WTC11 (cell line): ENCODE data around the gene TMEM192. TPM values are rescaled to one million over a fixed set of nuclear protein-coding genes. Genes with fewer than 3 reads are reported as not detected.

ENCODE experiments used
- ATAC-seq: fragments of 200-7000 bp; cut with Tn5 transposase; 2 replicates; pipeline ENCODE4 v1.10.0; 2021; ENCODE audit warnings: mild to moderate bottlenecking, moderate library complexity
- CTCF ChIA-PET: fragments of 300-600 bp; sonication (Branson Sonifier 250); formaldehyde crosslinking; loops from one replicate; lab custom pipeline; 2021; ENCODE audit warnings: antibody characterized with exemption; lab: Charles Lee
- POLR2A ChIA-PET: fragments of 350-600 bp; sonication (Branson Sonifier 250); formaldehyde crosslinking; loops from one replicate; lab custom pipeline; 2021; ENCODE audit warnings: antibody characterized with exemption; lab: Charles Lee
- DNase-seq: peaks from one replicate; pipeline ENCODE4 v3.0.0; 2021; ENCODE audit warnings: low spot score
- H3K27ac Mint-ChIP-seq: 2 replicates; pipeline ENCODE4 v1.8.0; 2021; ENCODE audit warnings: mixed read lengths
- H3K27me3 Mint-ChIP-seq: 2 replicates; pipeline ENCODE4 v1.8.0; 2021; ENCODE audit warnings: low read depth, mild to moderate bottlenecking, moderate library complexity, mixed read lengths
- H3K36me3 Mint-ChIP-seq: 2 replicates; pipeline ENCODE4 v1.8.0; 2021; ENCODE audit warnings: mixed read lengths
- H3K4me1 Mint-ChIP-seq: 2 replicates; pipeline ENCODE4 v1.8.0; 2022; ENCODE audit warnings: mixed read lengths
- H3K4me3 Mint-ChIP-seq: 2 replicates; pipeline ENCODE4 v1.8.0; 2021; ENCODE audit warnings: mild to moderate bottlenecking, moderate library complexity, mixed read lengths
- H3K9me3 Mint-ChIP-seq: 2 replicates; pipeline ENCODE4 v1.8.0; 2021; ENCODE audit warnings: mixed read lengths
- AFF4 ChIP-seq: sonication (generic); formaldehyde crosslinking; IDR thresholded peaks from 2 replicates; pipeline ENCODE4 v1.8.1; 2023; ENCODE audit warnings: mild to moderate bottlenecking, missing genetic modification reagents, borderline replicate concordance
- AR ChIP-seq: fragments of 250-450 bp; sonication (Bioruptor Pico); IDR thresholded peaks from 2 replicates; pipeline ENCODE4 v1.9.0; 2021; ENCODE audit warnings: mild to moderate bottlenecking
- ARID4B ChIP-seq: sonication (generic); formaldehyde crosslinking; IDR thresholded peaks from 2 replicates; pipeline ENCODE4 v1.8.0; 2023; ENCODE audit warnings: missing genetic modification reagents, mild to moderate bottlenecking, borderline replicate concordance
- CTCF ChIP-seq: fragments of 200-600 bp; IDR thresholded peaks from 2 replicates; pipeline ENCODE4 v1.8.0; 2022; ENCODE audit warnings: antibody characterized with exemption
- ETV6 ChIP-seq: sonication (generic); formaldehyde crosslinking; IDR thresholded peaks from 2 replicates; pipeline ENCODE4 v1.8.1; 2022; ENCODE audit warnings: mild to moderate bottlenecking, missing genetic modification reagents
- GABPB1 ChIP-seq: sonication (generic); formaldehyde crosslinking; IDR thresholded peaks from 2 replicates; pipeline ENCODE4 v1.8.1; 2023; ENCODE audit warnings: mild to moderate bottlenecking, missing genetic modification reagents
- HMGA2 ChIP-seq: fragments of 250-450 bp; sonication (Bioruptor Pico); IDR thresholded peaks from 2 replicates; pipeline ENCODE4 v1.4.0; 2021; ENCODE audit warnings: mild to moderate bottlenecking, moderate library complexity
- MXD4 ChIP-seq: fragments of 250-450 bp; sonication (Bioruptor Pico); IDR thresholded peaks from 2 replicates; pipeline ENCODE4 v1.8.0; 2021; ENCODE audit warnings: mild to moderate bottlenecking, moderate library complexity, borderline replicate concordance
- NR1H2 ChIP-seq: sonication (generic); formaldehyde crosslinking; IDR thresholded peaks from 2 replicates; pipeline ENCODE4 v1.9.0; 2021; ENCODE audit warnings: mild to moderate bottlenecking, moderate library complexity, missing genetic modification reagents
- OVOL2 ChIP-seq: fragments of 250-450 bp; sonication (Bioruptor Pico); IDR thresholded peaks from 2 replicates; pipeline ENCODE4 v1.9.0; 2021; ENCODE audit warnings: mild to moderate bottlenecking, borderline replicate concordance
- PRRX2 ChIP-seq: fragments of 250-450 bp; sonication (Bioruptor Pico); IDR thresholded peaks from 2 replicates; pipeline ENCODE4 v1.8.0; 2021; ENCODE audit warnings: mild to moderate bottlenecking
- TEAD1 ChIP-seq: sonication (generic); formaldehyde crosslinking; IDR thresholded peaks from 2 replicates; pipeline ENCODE4 v1.8.0; 2022; ENCODE audit warnings: mild to moderate bottlenecking, missing genetic modification reagents
- ZNF317 ChIP-seq: sonication (generic); formaldehyde crosslinking; IDR thresholded peaks from 2 replicates; pipeline ENCODE4 v1.8.1; 2023; ENCODE audit warnings: low read depth, mild to moderate bottlenecking, moderate library complexity, missing genetic modification reagents, borderline replicate concordance
- total RNA-seq: library from RNA; stranded (reverse); gene quantifications from 3 replicates; pipeline ENCODE4 v1.2.3, GENCODE V29; 2021
- TF ChIP-seq, protein P1 (sequence below): sonication (generic); formaldehyde crosslinking; IDR thresholded peaks from 2 replicates; pipeline ENCODE4 v1.8.1; 2023; ENCODE audit warnings: mild to moderate bottlenecking, moderate library complexity, missing genetic modification reagents
- TF ChIP-seq, protein P2 (sequence below): sonication (generic); formaldehyde crosslinking; IDR thresholded peaks from 2 replicates; pipeline ENCODE4 v1.8.1; 2023; ENCODE audit warnings: mild to moderate bottlenecking, missing genetic modification reagents, moderate library complexity
- TF ChIP-seq, protein P3 (sequence below): sonication (generic); formaldehyde crosslinking; IDR thresholded peaks from 2 replicates; pipeline ENCODE4 v1.8.0; 2023; ENCODE audit warnings: mild to moderate bottlenecking, missing genetic modification reagents

Gene TMEM192
- total RNA-seq, 1 experiment from 2014 or later, result 10.5 TPM

GRCh38 chr4:165118256-165118909 is 5.7 kb upstream of the TMEM192 start (continued):
- no peak for TF ChIP-seq NR1H2 (CRISPR knock-in tag)
- TF ChIP-seq OVOL2, result no peak
- TF ChIP-seq PRRX2 (CRISPR knock-in tag), result no peak
- no peak for TF ChIP-seq ETV6 (CRISPR knock-in tag)
- TF ChIP-seq, protein P1, sequence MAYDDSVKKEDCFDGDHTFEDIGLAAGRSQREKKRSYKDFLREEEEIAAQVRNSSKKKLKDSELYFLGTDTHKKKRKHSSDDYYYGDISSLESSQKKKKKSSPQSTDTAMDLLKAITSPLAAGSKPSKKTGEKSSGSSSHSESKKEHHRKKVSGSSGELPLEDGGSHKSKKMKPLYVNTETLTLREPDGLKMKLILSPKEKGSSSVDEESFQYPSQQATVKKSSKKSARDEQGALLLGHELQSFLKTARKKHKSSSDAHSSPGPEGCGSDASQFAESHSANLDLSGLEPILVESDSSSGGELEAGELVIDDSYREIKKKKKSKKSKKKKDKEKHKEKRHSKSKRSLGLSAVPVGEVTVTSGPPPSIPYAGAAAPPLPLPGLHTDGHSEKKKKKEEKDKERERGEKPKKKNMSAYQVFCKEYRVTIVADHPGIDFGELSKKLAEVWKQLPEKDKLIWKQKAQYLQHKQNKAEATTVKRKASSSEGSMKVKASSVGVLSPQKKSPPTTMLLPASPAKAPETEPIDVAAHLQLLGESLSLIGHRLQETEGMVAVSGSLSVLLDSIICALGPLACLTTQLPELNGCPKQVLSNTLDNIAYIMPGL (CRISPR knock-in tag), result no peak
- TF ChIP-seq, protein P2, sequence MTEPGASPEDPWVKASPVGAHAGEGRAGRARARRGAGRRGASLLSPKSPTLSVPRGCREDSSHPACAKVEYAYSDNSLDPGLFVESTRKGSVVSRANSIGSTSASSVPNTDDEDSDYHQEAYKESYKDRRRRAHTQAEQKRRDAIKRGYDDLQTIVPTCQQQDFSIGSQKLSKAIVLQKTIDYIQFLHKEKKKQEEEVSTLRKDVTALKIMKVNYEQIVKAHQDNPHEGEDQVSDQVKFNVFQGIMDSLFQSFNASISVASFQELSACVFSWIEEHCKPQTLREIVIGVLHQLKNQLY (CRISPR knock-in tag), result no peak
- TF ChIP-seq ZNF317, result no peak

GRCh38 chr4:165115301-165115700 is 2.6 kb upstream of the TMEM192 start:
- no peak overlapping the region for H3K27ac Mint-ChIP-seq
- no peaks in the 10 kb centered on the region for H3K9me3 Mint-ChIP-seq
- DNase-seq, result no peak
- H3K4me3 Mint-ChIP-seq, result no peak overlapping the region
- H3K27me3 Mint-ChIP-seq, result peaks cover 3% of the 10 kb centered on the region; the same call in 1 of the 2 replicates
- POLR2A ChIA-PET, result no interaction called here
- CTCF ChIA-PET, result interaction anchor here (0.9 kb wide), 1 partner anchor 16 kb away, joined by 3 read pairs; no protein-coding TSS in a partner anchor
- ATAC-seq, result no peak
- peaks cover 15% of the 10 kb centered on the region for H3K4me1 Mint-ChIP-seq
- peaks cover under 1% of the 10 kb centered on the region; the same call in 1 of the 2 replicates for H3K36me3 Mint-ChIP-seq
- TF ChIP-seq, protein P3, sequence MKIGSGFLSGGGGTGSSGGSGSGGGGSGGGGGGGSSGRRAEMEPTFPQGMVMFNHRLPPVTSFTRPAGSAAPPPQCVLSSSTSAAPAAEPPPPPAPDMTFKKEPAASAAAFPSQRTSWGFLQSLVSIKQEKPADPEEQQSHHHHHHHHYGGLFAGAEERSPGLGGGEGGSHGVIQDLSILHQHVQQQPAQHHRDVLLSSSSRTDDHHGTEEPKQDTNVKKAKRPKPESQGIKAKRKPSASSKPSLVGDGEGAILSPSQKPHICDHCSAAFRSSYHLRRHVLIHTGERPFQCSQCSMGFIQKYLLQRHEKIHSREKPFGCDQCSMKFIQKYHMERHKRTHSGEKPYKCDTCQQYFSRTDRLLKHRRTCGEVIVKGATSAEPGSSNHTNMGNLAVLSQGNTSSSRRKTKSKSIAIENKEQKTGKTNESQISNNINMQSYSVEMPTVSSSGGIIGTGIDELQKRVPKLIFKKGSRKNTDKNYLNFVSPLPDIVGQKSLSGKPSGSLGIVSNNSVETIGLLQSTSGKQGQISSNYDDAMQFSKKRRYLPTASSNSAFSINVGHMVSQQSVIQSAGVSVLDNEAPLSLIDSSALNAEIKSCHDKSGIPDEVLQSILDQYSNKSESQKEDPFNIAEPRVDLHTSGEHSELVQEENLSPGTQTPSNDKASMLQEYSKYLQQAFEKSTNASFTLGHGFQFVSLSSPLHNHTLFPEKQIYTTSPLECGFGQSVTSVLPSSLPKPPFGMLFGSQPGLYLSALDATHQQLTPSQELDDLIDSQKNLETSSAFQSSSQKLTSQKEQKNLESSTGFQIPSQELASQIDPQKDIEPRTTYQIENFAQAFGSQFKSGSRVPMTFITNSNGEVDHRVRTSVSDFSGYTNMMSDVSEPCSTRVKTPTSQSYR (CRISPR knock-in tag), result no peak
- no peak for TF ChIP-seq ARID4B
- TF ChIP-seq HMGA2 (CRISPR knock-in tag), result no peak
- no peak for TF ChIP-seq GABPB1 (CRISPR knock-in tag)
- no peak for TF ChIP-seq PRRX2 (CRISPR knock-in tag)
- no peak for TF ChIP-seq CTCF
- TF ChIP-seq TEAD1, result no peak
- no peak for TF ChIP-seq MXD4 (CRISPR knock-in tag)
- TF ChIP-seq AFF4, result no peak
- no peak for TF ChIP-seq AR (CRISPR knock-in tag)
